Measurements from ENCODE around the gene GIT1.
A peak's percentile ranks its signal among the peaks of the same experiment; 100 is the strongest.

The GIT1 gene

GRCh38 chr17:29577385-29578211 lies 11.8 kb downstream of the GIT1 start:
- no peak for DNase-seq

GRCh38 chr17:29577001-29577370 lies 12.5 kb downstream of the GIT1 start:
- DNase-seq: no peak

GRCh38 chr17:29576214-29577000 lies 13.0 kb downstream of the GIT1 start:
- DNase-seq: no peak

- no peak for DNase-seq
Observed at GRCh38 chr17:29575511-29576213, 13.8 kb downstream of the GIT1 start.

- DNase-seq: no peak
Observed at GRCh38 chr17:29574732-29575510, 14.5 kb downstream of the GIT1 start.

- DNase-seq: no peak
Observed at GRCh38 chr17:29573871-29574731, 15.3 kb downstream of the GIT1 start.

GRCh38 chr17:29573558-29573869 lies 15.9 kb downstream of the GIT1 start:
- no peak for DNase-seq

- DNase-seq: peak; percentile 65
Observed at GRCh38 chr17:29572691-29573557, 16.5 kb downstream of the GIT1 start.

- no peak for DNase-seq
Observed at GRCh38 chr17:29571883-29572681, 17.4 kb downstream of the GIT1 start.

- DNase-seq: no peak
Observed at GRCh38 chr17:29571486-29571882, 18.0 kb downstream of the GIT1 start.

GRCh38 chr17:29570521-29570920 lies 18.9 kb downstream of the GIT1 start:
- DNase-seq: no peak

GRCh38 chr17:29569245-29569950 lies 20.1 kb downstream of the GIT1 start:
- no peak for DNase-seq

- DNase-seq: peak; percentile 77
Observed at GRCh38 chr17:29568331-29569244, 20.9 kb downstream of the GIT1 start, which contains the start of gene TP53I13. Gene TP53I13 (plus strand): TSS chr17:29568701. CDS start chr17:29568759, 58 bp downstream.

- DNase-seq: peak; percentile 46
Observed at GRCh38 chr17:29567554-29568330, 21.7 kb downstream of the GIT1 start.

GRCh38 chr17:29567304-29567553 lies 22.2 kb downstream of the GIT1 start:
- DNase-seq: no peak

- DNase-seq: no peak
Observed at GRCh38 chr17:29566473-29567303, 22.8 kb downstream of the GIT1 start, which contains the start of gene ABHD15. Gene ABHD15 (minus strand): TSS chr17:29567037. CDS start chr17:29566966, 71 bp downstream.

Data from MV-4-11 (cell line).